CD14-positive monocyte (primary cell): ENCODE measurements around the gene DPH6. TPM values are rescaled to one million over a fixed set of nuclear protein-coding genes. Genes with fewer than 3 reads are reported as not detected.

Experiments used
- DNase-seq, 3 donors: peaks; one replicate each; pipeline ENCODE4 v3.0.0-alpha.2; 2011 to 2022
- H2AFZ ChIP-seq: 2 replicates; pipeline ENCODE4 v1.6.0; 2012; ENCODE audit warnings: mild to moderate bottlenecking, low read depth, low read length, inconsistent platforms; ENCODE audit not compliant: insufficient read depth, poor library complexity, severe bottlenecking
- H3K27ac ChIP-seq, 2 donors: 1 replicate in 1 of 2; 2 replicates in 1 of 2; pipeline ENCODE4 v1.5.1; 2012 to 2013; ENCODE audit warnings: low read length in 2 of 2, control low read depth in 1 of 2, inconsistent platforms in 1 of 2, low read depth in 1 of 2, mild to moderate bottlenecking in 1 of 2
- H3K27me3 ChIP-seq, 2 donors: one replicate each; pipeline versions ENCODE4 v1.6.0 to v1.6.1; 2011 to 2013; ENCODE audit warnings: low read length in 2 of 2; ENCODE audit not compliant: control insufficient read depth in 2 of 2, insufficient read depth in 2 of 2
- H3K36me3 ChIP-seq, 2 donors: replicated peaks in 1 of 2; 1 replicate in 1 of 2; 2 replicates in 1 of 2; pipeline versions ENCODE4 v1.5.1 to v1.6.1; 2012 to 2013; ENCODE audit warnings: low read length in 2 of 2, control low read depth in 1 of 2, inconsistent platforms in 1 of 2, mild to moderate bottlenecking in 1 of 2; ENCODE audit not compliant: insufficient read depth in 2 of 2, control insufficient read depth in 1 of 2
- H3K4me1 ChIP-seq, 2 donors: 1 replicate in 1 of 2; 2 replicates in 1 of 2; pipeline versions ENCODE4 v1.5.1 to v1.6.1; 2012 to 2013; ENCODE audit warnings: low read length in 2 of 2, control low read depth in 1 of 2, inconsistent platforms in 1 of 2, mild to moderate bottlenecking in 1 of 2, moderate library complexity in 1 of 2; ENCODE audit not compliant: insufficient read depth in 2 of 2, control insufficient read depth in 1 of 2
- H3K4me2 ChIP-seq: replicated peaks from 2 replicates; pipeline ENCODE3; 2012; ENCODE audit warnings: low read length, moderate library complexity, mild to moderate bottlenecking; ENCODE audit not compliant: poor library complexity, severe bottlenecking; ENCODE audit errors: extremely low read depth
- H3K4me3 ChIP-seq, 3 experiments: fragments of 200-600 bp in 1 of 3; sonication (generic) in 1 of 3; replicated peaks in 1 of 3; 1 replicate in 2 of 3; 2 replicates in 1 of 3; pipeline ENCODE4 v1.5.1; 2011 to 2013; ENCODE audit warnings: low read length in 3 of 3, mild to moderate bottlenecking in 3 of 3, control low read depth in 2 of 3, low read depth in 2 of 3, inconsistent platforms in 1 of 3, moderate library complexity in 1 of 3
- H3K79me2 ChIP-seq: 2 replicates; pipeline ENCODE4 v1.6.0; 2012; ENCODE audit warnings: mild to moderate bottlenecking, control low read depth, inconsistent platforms, low read length, moderate library complexity; ENCODE audit not compliant: insufficient read depth
- H3K9ac ChIP-seq: 2 replicates; pipeline ENCODE4 v1.6.0; 2017; ENCODE audit warnings: low read length, mild to moderate bottlenecking; ENCODE audit not compliant: insufficient read depth, poor library complexity, severe bottlenecking
- H3K9me3 ChIP-seq, 2 donors: replicated peaks in 1 of 2; 1 replicate in 1 of 2; 2 replicates in 1 of 2; pipeline versions ENCODE4 v1.5.1 to v1.6.1; 2012 to 2013; ENCODE audit warnings: low read length in 2 of 2, control low read depth in 1 of 2; ENCODE audit not compliant: control insufficient read depth in 1 of 2, insufficient read depth in 1 of 2
- H4K20me1 ChIP-seq: 2 replicates; pipeline ENCODE4 v1.6.0; 2012; ENCODE audit warnings: mild to moderate bottlenecking, low read length, control low read depth, moderate library complexity; ENCODE audit not compliant: insufficient read depth
- H3K27ac Mint-ChIP-seq, 7 donors: one replicate each; pipeline ENCODE4 v1.8.0; 2020; ENCODE audit warnings: mild to moderate bottlenecking in 7 of 7, mixed read lengths in 7 of 7, moderate library complexity in 6 of 7, inconsistent platforms in 2 of 7
- H3K27me3 Mint-ChIP-seq, 3 donors: one replicate each; pipeline ENCODE4 v1.8.0; 2021 to 2022; ENCODE audit warnings: low read depth in 3 of 3, mild to moderate bottlenecking in 3 of 3, mixed read lengths in 3 of 3, moderate library complexity in 3 of 3, inconsistent platforms in 1 of 3
- H3K36me3 Mint-ChIP-seq, 2 donors: one replicate each; pipeline ENCODE4 v1.8.0; 2020; ENCODE audit warnings: mixed read lengths in 2 of 2, inconsistent platforms in 1 of 2, mild to moderate bottlenecking in 1 of 2
- H3K4me1 Mint-ChIP-seq: one replicate; pipeline ENCODE4 v1.8.0; 2020; ENCODE audit warnings: mild to moderate bottlenecking, mixed read lengths
- H3K4me3 Mint-ChIP-seq, 2 donors: one replicate each; pipeline ENCODE4 v1.8.0; 2020; ENCODE audit warnings: mild to moderate bottlenecking in 2 of 2, mixed read lengths in 2 of 2, moderate library complexity in 1 of 2
- H3K9me3 Mint-ChIP-seq, 7 donors: one replicate each; pipeline ENCODE4 v1.8.0; 2020 to 2022; ENCODE audit warnings: mixed read lengths in 7 of 7, mild to moderate bottlenecking in 6 of 7, moderate library complexity in 6 of 7, inconsistent platforms in 2 of 7
- CTCF ChIP-seq: fragments of 200-600 bp; IDR thresholded peaks from one replicate; pipeline ENCODE4 v1.8.0; 2022; ENCODE audit warnings: antibody characterized with exemption, mild to moderate bottlenecking
- WGBS: methylation state at CpG from one replicate; pipeline ENCODE4 v1.1.5; 2013; ENCODE audit warnings: missing lambda C conversion rate; ENCODE audit not compliant: insufficient coverage; 5-methylcytosine and 5-hydroxymethylcytosine counted together
- intact Hi-C, 2 donors: fragments of 100-400 bp; cut with micrococcal nuclease; formaldehyde crosslinking; loops; one replicate each; pipeline versions ENCODE4 v1.15.0 to v1.15.1; 2023
- polyA plus RNA-seq, 3 donors: library from polyadenylated mRNA; depleted of rRNA in 1 of 3; unstranded in 2 of 3; stranded (reverse) in 1 of 3; fragments of 300-500 nt in 2 of 3; fragments of >200 nt in 1 of 3; fragmentation: Illumina TruSeq in 2 of 3; gene quantifications; 1 replicate in 2 of 3; 2 replicates in 1 of 3; pipeline ENCODE4 v1.2.3, GENCODE V29; 2012 to 2021

The DPH6 gene
- polyA plus RNA-seq, 3 donors: 7.6 to 18.2 (median 13.6) TPM

- DNase-seq: no peak
- Histone ChIP-seq H3K36me3 (no peaks in the 10 kb centered on the region), H3K4me2 (no peak overlapping the region), H4K20me1 (no peaks in the 10 kb centered on the region), H3K4me1 (peaks cover 13 to 14% of the 10 kb centered on the region in 2 donors), H2AFZ (no peak overlapping the region), H3K9me3 (no peaks in the 10 kb centered on the region), H3K4me3 (no peak overlapping the region), H3K27ac (no peak overlapping the region), H3K79me2 (no peaks in the 10 kb centered on the region), H3K9ac (no peak overlapping the region), H3K27me3 (no peaks in the 10 kb centered on the region)
- no peaks in the 10 kb centered on the region for H3K9me3 Mint-ChIP-seq
- H3K27me3 Mint-ChIP-seq: peaks cover 0 to 3% (median 0%) of the 10 kb centered on the region in 3 donors
- no peak overlapping the region for H3K4me3 Mint-ChIP-seq
- intact Hi-C loops: no loop called here
- H3K4me1 Mint-ChIP-seq: peaks cover 19% of the 10 kb centered on the region
- no peak for TF ChIP-seq CTCF
- peaks cover 0 to under 1% of the 10 kb centered on the region in 2 donors for H3K36me3 Mint-ChIP-seq
- 92% methylated on average over 3 of the region's 4 CpGs for WGBS
- H3K27ac Mint-ChIP-seq: no peak overlapping the region
Measured at GRCh38 chr15:35549567-35549966, 3.6 kb upstream of the DPH6 start.

GRCh38 chr15:35548435-35548834 lies 2.5 kb upstream of the DPH6 start:
- 100% methylated on average over 2 of the region's 2 CpGs for WGBS
- DNase-seq: no peak
- no peak overlapping the region for H3K27ac Mint-ChIP-seq
- no peak overlapping the region for H3K4me3 ChIP-seq
- no peak overlapping the region for H2AFZ ChIP-seq
- H3K4me2 ChIP-seq: no peak overlapping the region
- no peaks in the 10 kb centered on the region for H3K79me2 ChIP-seq
- peaks cover 13 to 14% of the 10 kb centered on the region in 2 donors for H3K4me1 ChIP-seq
- H3K27ac ChIP-seq: no peak overlapping the region
- no peak overlapping the region for H3K4me3 Mint-ChIP-seq
- H3K27me3 ChIP-seq: no peaks in the 10 kb centered on the region
- no peaks in the 10 kb centered on the region for H3K9me3 Mint-ChIP-seq
- H3K4me1 Mint-ChIP-seq: peaks cover 19% of the 10 kb centered on the region
- no peaks in the 10 kb centered on the region for H3K36me3 Mint-ChIP-seq
- no peak for TF ChIP-seq CTCF
- intact Hi-C loops: no loop called here
- no peaks in the 10 kb centered on the region for H3K36me3 ChIP-seq
- H4K20me1 ChIP-seq: no peaks in the 10 kb centered on the region
- H3K9ac ChIP-seq: no peak overlapping the region
- H3K27me3 Mint-ChIP-seq: peaks cover 0 to 3% (median 0%) of the 10 kb centered on the region in 3 donors
- no peaks in the 10 kb centered on the region for H3K9me3 ChIP-seq
